IMR-90 (cell line): ENCODE results near the gene TARDBP. TPM values are rescaled to one million over a fixed set of nuclear protein-coding genes. Genes with fewer than 3 reads are reported as not detected.

Experiments
- ATAC-seq: fragments of 200-7000 bp; cut with Tn5 transposase; 2 replicates; pipeline ENCODE4 v1.9.1; 2020; ENCODE audit warnings: low read depth, mild to moderate bottlenecking, moderate library complexity
- BruUV-seq: library from RNA; stranded (reverse); fragments of 400-500 nt; replicated peaks from 2 replicates; lab custom pipeline; 2021; lab: Mats Ljungman, UMichigan
- CTCF ChIA-PET: fragments of 300-600 bp; formaldehyde crosslinking; extraction: SDS; loops from one replicate; lab custom pipeline; 2021; ENCODE audit warnings: antibody characterized with exemption; lab: Yijun Ruan, JAX
- POLR2A ChIA-PET: fragments of 300-600 bp; sonication (Branson Sonifier 250); formaldehyde crosslinking; loops from one replicate; lab custom pipeline; 2022; ENCODE audit warnings: antibody characterized with exemption; ENCODE audit not compliant: unreplicated experiment; lab: Charles Lee
- DNase-seq: peaks from one replicate; pipeline ENCODE4 v3.0.0; 2013
- H2AFZ ChIP-seq: replicated peaks from 2 replicates; pipeline ENCODE3; 2013; ENCODE audit warnings: low read length, mild to moderate bottlenecking; ENCODE audit not compliant: poor library complexity
- H2AK5ac ChIP-seq: 2 replicates; pipeline ENCODE4 v1.6.1; 2013; ENCODE audit warnings: low read depth, low read length, inconsistent platforms
- H2AK9ac ChIP-seq: replicated peaks from 2 replicates; pipeline ENCODE3; 2013; ENCODE audit warnings: mild to moderate bottlenecking, low read depth, low read length, moderate library complexity; ENCODE audit not compliant: poor library complexity
- H2BK120ac ChIP-seq: 2 replicates; pipeline ENCODE4 v1.6.1; 2013; ENCODE audit warnings: low read depth, low read length, inconsistent platforms
- H2BK15ac ChIP-seq: 3 replicates; pipeline ENCODE4 v1.6.1; 2013; ENCODE audit warnings: low read depth, low read length, inconsistent platforms
- H2BK20ac ChIP-seq: 2 replicates; pipeline ENCODE4 v1.6.1; 2013; ENCODE audit warnings: low read depth, mild to moderate bottlenecking, inconsistent platforms, low read length, moderate library complexity
- H2BK5ac ChIP-seq: 2 replicates; pipeline ENCODE4 v1.6.1; 2013; ENCODE audit warnings: mild to moderate bottlenecking, low read depth, low read length, inconsistent platforms; ENCODE audit not compliant: poor library complexity, severe bottlenecking
- H3K14ac ChIP-seq: replicated peaks from 2 replicates; pipeline ENCODE4 v1.6.1; 2013; ENCODE audit warnings: low read depth, low read length, inconsistent platforms
- H3K18ac ChIP-seq: 2 replicates; pipeline ENCODE4 v1.6.1; 2013; ENCODE audit warnings: low read depth, low read length, control low read depth
- H3K23ac ChIP-seq: 2 replicates; pipeline ENCODE4 v1.6.1; 2013; ENCODE audit warnings: low read depth, low read length, inconsistent platforms
- H3K27ac ChIP-seq: 2 replicates; pipeline ENCODE4 v1.5.1; 2013; ENCODE audit warnings: mild to moderate bottlenecking, control low read depth, low read length; ENCODE audit not compliant: insufficient read depth
- H3K27me3 ChIP-seq: 2 replicates; pipeline ENCODE4 v1.6.1; 2013; ENCODE audit warnings: low read length; ENCODE audit not compliant: control insufficient read depth, insufficient read depth
- H3K36me3 ChIP-seq: 2 replicates; pipeline ENCODE4 v1.6.1; 2013; ENCODE audit warnings: low read length, mixed read lengths; ENCODE audit not compliant: control insufficient read depth, insufficient read depth
- H3K4ac ChIP-seq: 2 replicates; pipeline ENCODE4 v1.6.1; 2013; ENCODE audit warnings: low read depth, low read length, inconsistent platforms
- H3K4me1 ChIP-seq: 2 replicates; pipeline ENCODE4 v1.6.1; 2013; ENCODE audit warnings: low read length, mixed read lengths; ENCODE audit not compliant: control insufficient read depth, insufficient read depth
- H3K4me2 ChIP-seq: 2 replicates; pipeline ENCODE4 v1.6.1; 2013; ENCODE audit warnings: low read depth, mild to moderate bottlenecking, control low read depth, low read length, moderate library complexity
- H3K4me3 ChIP-seq: 2 replicates; pipeline ENCODE4 v1.5.1; 2013; ENCODE audit warnings: low read depth, mild to moderate bottlenecking, control low read depth, low read length, moderate library complexity; ENCODE audit not compliant: insufficient read depth
- H3K56ac ChIP-seq: 2 replicates; pipeline ENCODE4 v1.6.1; 2013; ENCODE audit warnings: low read length, inconsistent platforms; ENCODE audit not compliant: insufficient read depth; ENCODE audit errors: extremely low read depth
- H3K79me1 ChIP-seq, 2 experiments: 2 replicates each; pipeline ENCODE4 v1.6.1; 2013; ENCODE audit warnings: low read length in 2 of 2, inconsistent platforms in 1 of 2, low read depth in 1 of 2
- H3K9ac ChIP-seq: 2 replicates; pipeline ENCODE4 v1.6.1; 2013; ENCODE audit warnings: low read depth, low read length, control low read depth
- H3K9me1 ChIP-seq: 2 replicates; pipeline ENCODE4 v1.6.1; 2013; ENCODE audit warnings: low read length, inconsistent platforms; ENCODE audit not compliant: insufficient read depth
- H3K9me3 ChIP-seq: 2 replicates; pipeline ENCODE4 v1.6.1; 2013; ENCODE audit warnings: low read length; ENCODE audit not compliant: control insufficient read depth, insufficient read depth
- H4K20me1 ChIP-seq: 2 replicates; pipeline ENCODE4 v1.6.1; 2013; ENCODE audit warnings: low read length, inconsistent platforms; ENCODE audit not compliant: insufficient read depth
- H4K5ac ChIP-seq: 2 replicates; pipeline ENCODE4 v1.6.1; 2013; ENCODE audit warnings: mild to moderate bottlenecking, low read depth, low read length, control low read depth
- H4K8ac ChIP-seq, 2 experiments: 2 replicates each; pipeline ENCODE4 v1.6.1; 2013; ENCODE audit warnings: low read depth in 2 of 2, low read length in 2 of 2, control low read depth in 1 of 2, inconsistent platforms in 1 of 2
- H4K91ac ChIP-seq: 2 replicates; pipeline ENCODE4 v1.6.1; 2013; ENCODE audit warnings: low read depth, low read length, inconsistent platforms; ENCODE audit not compliant: insufficient read depth
- BHLHE40 ChIP-seq: fragments of 150-350 bp; IDR thresholded peaks from 2 replicates; pipeline ENCODE4 v1.6.1; 2016; ENCODE audit warnings: mild to moderate bottlenecking, low read depth, low read length
- CEBPB ChIP-seq: IDR thresholded peaks from 2 replicates; pipeline ENCODE4 v1.6.1; 2012; ENCODE audit warnings: low read depth, low read length, improper control_type of control experiment
- CHD1 ChIP-seq: IDR thresholded peaks from 2 replicates; pipeline ENCODE4 v1.6.1; 2012; ENCODE audit warnings: low read depth, low read length, improper control_type of control experiment
- FOS ChIP-seq: fragments of 150-350 bp; IDR thresholded peaks from 2 replicates; pipeline ENCODE4 v1.6.1; 2016; ENCODE audit warnings: low read depth, low read length
- MAFK ChIP-seq: IDR thresholded peaks from 2 replicates; pipeline ENCODE4 v1.6.1; 2012; ENCODE audit warnings: low read depth, low read length, improper control_type of control experiment
- MAZ ChIP-seq: IDR thresholded peaks from 2 replicates; pipeline ENCODE4 v1.6.1; 2012; ENCODE audit warnings: low read depth, mild to moderate bottlenecking, low read length, improper control_type of control experiment, moderate library complexity, borderline replicate concordance
- MXI1 ChIP-seq: IDR thresholded peaks from 2 replicates; pipeline ENCODE4 v1.6.1; 2012; ENCODE audit warnings: low read depth, mild to moderate bottlenecking, low read length, moderate library complexity, borderline replicate concordance
- NFE2L2 ChIP-seq: fragments of 150-350 bp; IDR thresholded peaks from 2 replicates; pipeline ENCODE4 v1.6.1; 2016; ENCODE audit warnings: low read depth, mild to moderate bottlenecking, low read length
- POLR2A ChIP-seq: IDR thresholded peaks from 2 replicates; pipeline ENCODE4 v1.6.1; 2012; ENCODE audit warnings: mild to moderate bottlenecking, low read depth, low read length
- RAD21 ChIP-seq: IDR thresholded peaks from 2 replicates; pipeline ENCODE4 v1.6.1; 2012; ENCODE audit warnings: low read length, improper control_type of control experiment
- RCOR1 ChIP-seq: IDR thresholded peaks from 2 replicates; pipeline ENCODE4 v1.6.1; 2012; ENCODE audit warnings: mild to moderate bottlenecking, low read length, improper control_type of control experiment; ENCODE audit not compliant: insufficient replicate concordance
- RFX5 ChIP-seq: IDR thresholded peaks from 2 replicates; pipeline ENCODE4 v1.8.0; 2012; ENCODE audit warnings: low read depth, mild to moderate bottlenecking, low read length, moderate library complexity
- SMC3 ChIP-seq: fragments of 150-350 bp; IDR thresholded peaks from 2 replicates; pipeline ENCODE4 v1.6.1; 2016; ENCODE audit warnings: low read depth, mild to moderate bottlenecking, antibody characterized with exemption, low read length, moderate library complexity
- WGBS, 2 experiments: methylation state at CpG; one replicate each; pipeline versions ENCODE4 v1.1.5 to v1.1.7; 2013; ENCODE audit warnings: missing lambda C conversion rate in 2 of 2; ENCODE audit not compliant: insufficient read length in 1 of 2; ENCODE audit errors: extremely low coverage in 2 of 2; 5-methylcytosine and 5-hydroxymethylcytosine counted together
- dilution Hi-C: fragments of 300-500 bp; cut with HindIII; formaldehyde crosslinking; loops from one replicate; pipeline ENCODE4 v1.14.3; 2018; ENCODE audit warnings: low sequenced_read_pairs; ENCODE audit not compliant: unreplicated experiment
- in situ Hi-C: fragments of 300-500 bp; cut with MboI; formaldehyde crosslinking; loops from 3 replicates; pipeline ENCODE4 v1.14.3; 2019; ENCODE audit warnings: low sequenced_read_pairs, inconsistent platforms, mixed read lengths
- intact Hi-C: fragments of 100-400 bp; cut with micrococcal nuclease; formaldehyde crosslinking; loops from 2 replicates; pipeline ENCODE4 v1.10.0; 2022
- polyA plus RNA-seq, 3 experiments: library from polyadenylated mRNA; depleted of rRNA; stranded (reverse); fragments of >200 nt; gene quantifications; 2 replicates each; pipeline ENCODE4 v1.2.3, GENCODE V29; 2012; ENCODE audit warnings: low replicate concordance in 1 of 3
- total RNA-seq: library from RNA; depleted of rRNA; stranded (reverse); fragments of >200 nt; gene quantifications from 2 replicates; pipeline ENCODE4 v1.2.3, GENCODE V29; 2012
- TF ChIP-seq, protein P1 (sequence below): conservative IDR thresholded peaks from 2 replicates; pipeline ENCODE4 v1.5.1; 2012; ENCODE audit warnings: mild to moderate bottlenecking, low read depth, low read length, improper control_type of control experiment
- TF ChIP-seq, protein P2 (sequence below): fragments of 150-350 bp; IDR thresholded peaks from 2 replicates; pipeline ENCODE4 v1.6.1; 2017; ENCODE audit warnings: mild to moderate bottlenecking, antibody characterized with exemption, low read length, low read depth
- TF ChIP-seq, protein P3 (sequence below): fragments of 150-350 bp; IDR thresholded peaks from 2 replicates; pipeline ENCODE4 v1.6.1; 2016; ENCODE audit warnings: low read depth, mild to moderate bottlenecking, low read length, moderate library complexity, borderline replicate concordance

TARDBP gene
- total and polyA plus RNA-seq, 2 of the 4 experiments (the other 2 are of a cell fraction) = 36.7 to 161 TPM

DNA sequence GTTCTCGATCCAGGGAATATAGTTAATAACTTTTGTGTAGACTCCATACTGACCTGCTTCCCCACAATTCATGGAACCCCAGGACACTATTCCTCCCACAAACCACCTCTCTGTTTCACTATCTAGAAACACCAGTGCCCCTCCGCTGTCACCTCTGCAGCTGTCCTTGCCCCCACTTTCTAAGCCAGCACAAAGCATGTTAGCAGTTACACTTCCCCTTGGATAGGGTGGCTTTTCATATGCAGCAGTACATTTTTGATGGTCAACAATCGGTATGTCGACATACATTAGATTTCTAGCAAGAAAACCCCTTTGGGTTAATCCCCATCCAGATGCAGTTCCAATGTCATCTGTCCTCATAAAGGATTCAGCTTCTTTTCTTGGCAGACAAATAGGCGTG lies 14.4 kb downstream of the TARDBP start:
- Histone ChIP-seq H3K9me3 (no peaks in the 10 kb centered on the region), H2BK20ac (no peak overlapping the region), H2BK15ac (no peak overlapping the region), H3K27ac (no peak overlapping the region), H3K14ac (no peak overlapping the region), H2AK5ac (no peak overlapping the region), H4K20me1 (peaks cover 11% of the 10 kb centered on the region), H2AK9ac (no peak overlapping the region), H2BK5ac (no peak overlapping the region), H2AFZ (no peak overlapping the region), H3K4me2 (no peak overlapping the region), H3K36me3 (peaks cover 32% of the 10 kb centered on the region), H3K27me3 (no peaks in the 10 kb centered on the region), H3K56ac (no peak overlapping the region), H3K4me3 (no peak overlapping the region), H4K8ac (no peak overlapping the region), H3K18ac (no peak overlapping the region), H4K5ac (no peak overlapping the region), H3K9me1 (no peaks in the 10 kb centered on the region), H3K4ac (no peak overlapping the region), H3K23ac (no peak overlapping the region), H3K79me1 (peaks cover 7 to 16% of the 10 kb centered on the region in 2 experiments), H3K4me1 (no peaks in the 10 kb centered on the region), H2BK120ac (no peak overlapping the region), H4K91ac (no peak overlapping the region), H3K9ac (no peak overlapping the region)
- ChIA-PET CTCF (interaction anchor here (2.2 kb wide), 1 partner anchor 10 kb away, joined by 13 read pairs; no protein-coding TSS in a partner anchor), POLR2A (no interaction called here)
- TF ChIP-seq RCOR1 = no peak
- TF ChIP-seq BHLHE40 = no peak
- TF ChIP-seq MAZ = no peak
- no peak for TF ChIP-seq SMC3
- no peak for TF ChIP-seq RFX5
- TF ChIP-seq MXI1 = no peak
- TF ChIP-seq RAD21 = no peak
- no peak for TF ChIP-seq CHD1
- no peak for TF ChIP-seq POLR2A
- no peak for TF ChIP-seq NFE2L2
- no peak for TF ChIP-seq CEBPB
- TF ChIP-seq, protein P1, sequence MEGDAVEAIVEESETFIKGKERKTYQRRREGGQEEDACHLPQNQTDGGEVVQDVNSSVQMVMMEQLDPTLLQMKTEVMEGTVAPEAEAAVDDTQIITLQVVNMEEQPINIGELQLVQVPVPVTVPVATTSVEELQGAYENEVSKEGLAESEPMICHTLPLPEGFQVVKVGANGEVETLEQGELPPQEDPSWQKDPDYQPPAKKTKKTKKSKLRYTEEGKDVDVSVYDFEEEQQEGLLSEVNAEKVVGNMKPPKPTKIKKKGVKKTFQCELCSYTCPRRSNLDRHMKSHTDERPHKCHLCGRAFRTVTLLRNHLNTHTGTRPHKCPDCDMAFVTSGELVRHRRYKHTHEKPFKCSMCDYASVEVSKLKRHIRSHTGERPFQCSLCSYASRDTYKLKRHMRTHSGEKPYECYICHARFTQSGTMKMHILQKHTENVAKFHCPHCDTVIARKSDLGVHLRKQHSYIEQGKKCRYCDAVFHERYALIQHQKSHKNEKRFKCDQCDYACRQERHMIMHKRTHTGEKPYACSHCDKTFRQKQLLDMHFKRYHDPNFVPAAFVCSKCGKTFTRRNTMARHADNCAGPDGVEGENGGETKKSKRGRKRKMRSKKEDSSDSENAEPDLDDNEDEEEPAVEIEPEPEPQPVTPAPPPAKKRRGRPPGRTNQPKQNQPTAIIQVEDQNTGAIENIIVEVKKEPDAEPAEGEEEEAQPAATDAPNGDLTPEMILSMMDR = no peak
- TF ChIP-seq, protein P2, sequence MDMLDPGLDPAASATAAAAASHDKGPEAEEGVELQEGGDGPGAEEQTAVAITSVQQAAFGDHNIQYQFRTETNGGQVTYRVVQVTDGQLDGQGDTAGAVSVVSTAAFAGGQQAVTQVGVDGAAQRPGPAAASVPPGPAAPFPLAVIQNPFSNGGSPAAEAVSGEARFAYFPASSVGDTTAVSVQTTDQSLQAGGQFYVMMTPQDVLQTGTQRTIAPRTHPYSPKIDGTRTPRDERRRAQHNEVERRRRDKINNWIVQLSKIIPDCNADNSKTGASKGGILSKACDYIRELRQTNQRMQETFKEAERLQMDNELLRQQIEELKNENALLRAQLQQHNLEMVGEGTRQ = no peak
- TF ChIP-seq MAFK = no peak
- TF ChIP-seq, protein P3, sequence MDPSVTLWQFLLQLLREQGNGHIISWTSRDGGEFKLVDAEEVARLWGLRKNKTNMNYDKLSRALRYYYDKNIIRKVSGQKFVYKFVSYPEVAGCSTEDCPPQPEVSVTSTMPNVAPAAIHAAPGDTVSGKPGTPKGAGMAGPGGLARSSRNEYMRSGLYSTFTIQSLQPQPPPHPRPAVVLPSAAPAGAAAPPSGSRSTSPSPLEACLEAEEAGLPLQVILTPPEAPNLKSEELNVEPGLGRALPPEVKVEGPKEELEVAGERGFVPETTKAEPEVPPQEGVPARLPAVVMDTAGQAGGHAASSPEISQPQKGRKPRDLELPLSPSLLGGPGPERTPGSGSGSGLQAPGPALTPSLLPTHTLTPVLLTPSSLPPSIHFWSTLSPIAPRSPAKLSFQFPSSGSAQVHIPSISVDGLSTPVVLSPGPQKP = no peak
- no peak for TF ChIP-seq FOS
- dilution Hi-C loops (no loop called here), in situ Hi-C loops (no loop called here), intact Hi-C loops (no loop called here)
- ATAC-seq = no peak
- BruUV-seq = no TSS peak
- no peak for DNase-seq
- WGBS, 2 experiments = 100% methylated on average over 3 of the region's 5 CpGs; no CpG with 5 or more reads in 1 of the 2 experiments
